ENCODE results near the gene HUNK.
"Not testable (repeated sequence)": the region's sequence is repeated elsewhere in the genome, so short reads cannot be mapped to it uniquely, and the experiment has no call there.

GRCh38 chr21:31871371-31871770 lies 1.4 kb upstream of the HUNK start:
- TF ChIP-seq LEF1 (IDR thresholded peaks at IDR 0.05; ENCODE audit: borderline replicate concordance); FOXA1 (IDR thresholded peaks at IDR 0.05); BHLHE40 (IDR thresholded peaks at IDR 0.05; ENCODE audit: borderline replicate concordance); SP1 (IDR thresholded peaks at IDR 0.05); FOXM1 (IDR thresholded peaks at IDR 0.05; ENCODE audit: borderline replicate concordance); ZNF384 (IDR thresholded peaks at IDR 0.05); TARDBP (IDR thresholded peaks at IDR 0.05): not testable (repeated sequence)
